T-helper 1 cell (primary cell): ENCODE measurements around the gene CARNS1.
A peak's percentile ranks its signal among the peaks of the same experiment; 100 is the strongest.

ENCODE experiments used
- DNase-seq, 5 donors: peaks; one replicate each; pipeline ENCODE4 v3.0.0-alpha.2; 2012 to 2020

The CARNS1 gene

DNA sequence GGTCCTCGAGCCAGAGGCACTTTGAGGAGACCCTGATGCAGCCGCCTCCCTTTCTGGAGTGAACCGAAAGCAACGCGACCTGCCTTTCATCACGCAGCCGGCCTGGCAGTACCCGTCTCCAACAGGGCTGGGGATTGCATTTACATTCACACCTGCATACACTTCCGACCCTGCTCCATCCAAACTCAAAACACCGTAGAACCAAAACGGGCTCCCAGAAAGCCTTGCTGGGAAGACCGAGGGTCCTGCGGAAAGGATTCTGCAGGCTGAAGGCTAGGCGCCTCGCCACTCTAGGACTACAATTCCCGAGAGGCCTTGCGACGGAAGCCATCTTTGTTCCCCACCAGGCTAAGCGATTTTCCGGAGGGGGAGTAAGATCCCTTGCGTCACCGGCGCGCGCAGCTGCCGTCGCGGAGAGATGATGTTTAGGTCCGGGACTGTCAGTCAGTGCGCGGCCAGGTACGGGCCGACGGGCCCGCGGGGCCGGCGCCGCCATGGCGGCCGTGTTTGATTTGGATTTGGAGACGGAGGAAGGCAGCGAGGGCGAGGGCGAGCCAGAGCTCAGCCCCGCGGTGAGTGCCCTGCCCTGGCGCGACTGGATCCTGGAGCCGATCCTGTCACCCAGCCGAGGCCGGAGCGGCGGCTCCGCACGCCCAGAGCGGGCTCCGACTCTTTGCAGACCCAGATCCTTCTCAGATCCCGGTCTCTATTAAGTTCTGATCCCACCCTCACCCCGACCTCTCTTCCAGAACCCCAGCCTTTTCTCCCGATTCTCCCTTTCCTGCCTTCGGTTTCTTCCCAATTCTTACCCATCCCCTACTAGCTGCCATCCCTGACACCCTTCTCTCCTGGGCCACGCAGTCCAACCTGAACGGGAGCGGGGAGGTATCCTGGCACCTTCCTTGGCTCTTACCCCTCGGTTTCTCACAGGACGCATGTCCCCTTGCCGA is 12.8 kb downstream of the CARNS1 start, which contains the start of gene RPS6KB2:
Gene RPS6KB2 (plus strand): TSS at position 443 of the 950 bp plus-strand sequence. CDS start 52 bp downstream, at position 495.
- peak; percentile 96 to 99 (median 97) for DNase-seq

DNA sequence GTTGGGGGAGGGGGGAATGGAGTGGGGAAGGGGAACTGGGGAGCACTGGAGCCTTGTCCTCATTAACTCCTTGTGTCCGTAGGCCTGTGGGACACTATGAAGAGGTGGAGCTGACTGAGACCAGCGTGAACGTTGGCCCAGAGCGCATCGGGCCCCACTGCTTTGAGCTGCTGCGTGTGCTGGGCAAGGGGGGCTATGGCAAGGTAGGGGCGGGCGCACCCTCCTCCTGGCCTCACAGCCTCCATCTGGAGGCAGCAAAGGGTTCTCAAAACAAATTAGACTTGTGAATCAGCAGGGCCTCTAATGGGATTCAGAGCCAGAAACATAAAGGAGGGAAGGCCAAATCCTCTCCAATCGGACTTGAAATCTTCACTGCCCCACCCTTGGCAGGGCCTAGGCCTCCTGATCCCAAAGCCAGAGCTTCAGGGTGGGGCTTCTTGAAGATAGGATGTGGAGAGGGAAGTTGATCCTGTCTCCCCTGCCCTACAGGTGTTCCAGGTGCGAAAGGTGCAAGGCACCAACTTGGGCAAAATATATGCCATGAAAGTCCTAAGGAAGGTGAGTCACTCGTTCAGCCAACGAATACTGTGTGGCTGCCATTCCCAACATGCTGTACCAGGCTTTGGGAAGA is 13.7 kb downstream of the CARNS1 start:
- DNase-seq, result no peak

DNA sequence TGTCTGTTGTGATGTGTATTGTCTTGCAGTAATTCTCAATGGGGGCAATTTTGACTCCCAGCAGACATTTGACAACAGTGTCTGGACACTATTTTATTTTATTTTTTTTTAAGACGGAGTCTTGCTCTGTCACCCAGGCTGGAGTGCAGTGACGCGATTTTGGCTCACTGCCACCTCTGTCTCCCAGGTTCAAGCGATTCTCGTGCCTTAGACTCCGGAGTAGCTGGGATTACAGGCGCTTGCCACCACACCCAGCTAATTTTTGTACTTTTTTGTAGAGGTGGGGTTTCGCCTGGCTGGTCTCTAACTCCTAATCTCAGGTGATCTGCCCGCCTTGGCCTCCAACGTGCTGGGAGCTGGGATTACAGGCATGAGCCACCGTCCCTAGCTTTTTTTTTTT is 14.2 kb downstream of the CARNS1 start:
- DNase-seq, result no peak

DNA sequence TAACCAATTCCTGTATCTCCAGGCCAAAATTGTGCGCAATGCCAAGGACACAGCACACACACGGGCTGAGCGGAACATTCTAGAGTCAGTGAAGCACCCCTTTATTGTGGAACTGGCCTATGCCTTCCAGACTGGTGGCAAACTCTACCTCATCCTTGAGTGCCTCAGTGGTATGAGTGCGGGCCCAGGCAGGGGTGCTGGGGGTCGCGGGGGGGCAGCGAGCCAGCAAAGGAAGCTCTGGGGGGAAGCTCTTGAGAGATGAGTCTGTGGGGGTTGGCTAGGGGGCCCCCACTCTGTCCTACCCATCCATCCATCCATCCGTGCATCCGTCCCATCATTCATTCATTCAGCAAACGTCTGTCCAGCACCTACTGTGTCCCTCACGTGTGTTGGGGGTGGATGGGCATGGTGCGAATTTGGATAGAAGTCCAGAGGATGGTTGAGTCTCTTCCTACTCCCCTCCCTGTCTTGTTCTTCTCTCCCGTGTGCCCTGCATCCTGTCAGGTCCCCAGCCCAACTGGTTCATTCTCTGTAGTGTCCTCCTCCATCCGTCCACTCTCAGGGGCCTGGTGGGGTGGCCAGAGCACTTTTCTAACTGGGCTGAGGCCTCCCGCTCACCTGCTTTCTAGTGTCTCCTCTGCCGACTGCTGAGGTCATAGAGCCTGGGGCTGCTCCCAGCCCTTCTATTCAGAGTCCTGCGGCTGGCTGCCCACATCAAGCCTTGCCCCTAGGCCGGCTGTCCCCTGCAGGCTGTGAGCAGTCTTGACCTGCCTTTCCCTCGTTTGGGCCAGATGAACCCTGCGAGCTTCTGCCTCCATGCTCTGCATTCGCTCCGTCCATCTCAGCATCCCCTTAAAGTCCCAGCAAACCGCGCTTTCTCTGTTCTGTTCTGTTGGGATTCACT is 16.1 kb downstream of the CARNS1 start:
- no peak for DNase-seq

DNA sequence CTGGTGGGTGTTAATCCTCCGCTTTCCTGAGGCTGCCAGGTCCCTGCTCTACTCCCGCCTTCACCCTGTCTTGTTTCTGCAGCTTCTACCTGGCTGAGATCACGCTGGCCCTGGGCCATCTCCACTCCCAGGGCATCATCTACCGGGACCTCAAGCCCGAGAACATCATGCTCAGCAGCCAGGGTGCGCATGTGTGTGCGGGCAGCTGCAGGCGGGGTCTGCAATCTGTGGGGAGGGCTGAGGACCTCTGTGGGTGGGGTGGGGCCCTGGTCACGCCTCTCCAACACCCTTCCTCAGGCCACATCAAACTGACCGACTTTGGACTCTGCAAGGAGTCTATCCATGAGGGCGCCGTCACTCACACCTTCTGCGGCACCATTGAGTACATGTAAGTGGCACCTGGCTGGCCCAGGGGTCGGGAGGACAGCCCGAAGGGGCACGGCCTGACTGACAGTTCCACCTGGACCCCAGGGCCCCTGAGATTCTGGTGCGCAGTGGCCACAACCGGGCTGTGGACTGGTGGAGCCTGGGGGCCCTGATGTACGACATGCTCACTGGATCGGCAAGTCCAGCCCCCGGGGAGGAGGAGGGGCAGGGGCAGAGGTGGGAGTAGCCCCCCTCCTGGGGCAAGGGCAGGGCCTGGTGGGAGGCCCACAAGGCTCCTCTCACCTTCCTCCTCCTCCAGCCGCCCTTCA is 17.3 kb downstream of the CARNS1 start:
- DNase-seq, result no peak

- DNase-seq, result no peak
Observed at GRCh38 chr11:67433536-67434394, 18.3 kb downstream of the CARNS1 start.

GRCh38 chr11:67434395-67434881 is 19.0 kb downstream of the CARNS1 start:
- no peak for DNase-seq

- DNase-seq, result no peak
Observed at GRCh38 chr11:67435031-67435726, 19.7 kb downstream of the CARNS1 start.

GRCh38 chr11:67435727-67436458 is 20.4 kb downstream of the CARNS1 start:
- DNase-seq, result no peak

GRCh38 chr11:67436459-67437081 is 21.1 kb downstream of the CARNS1 start:
- peak in 3 of 5 donors; percentile 47 to 84 (median 50) for DNase-seq

- DNase-seq, result peak; percentile 62 to 84 (median 71)
Observed at GRCh38 chr11:67437082-67437808, 21.8 kb downstream of the CARNS1 start, which contains the start of gene PTPRCAP. PTPRCAP (minus strand) TSS chr11:67437682; CDS start chr11:67437619, 63 bp downstream.

- DNase-seq, result no peak
Observed at GRCh38 chr11:67437809-67438157, 22.3 kb downstream of the CARNS1 start.

DNA sequence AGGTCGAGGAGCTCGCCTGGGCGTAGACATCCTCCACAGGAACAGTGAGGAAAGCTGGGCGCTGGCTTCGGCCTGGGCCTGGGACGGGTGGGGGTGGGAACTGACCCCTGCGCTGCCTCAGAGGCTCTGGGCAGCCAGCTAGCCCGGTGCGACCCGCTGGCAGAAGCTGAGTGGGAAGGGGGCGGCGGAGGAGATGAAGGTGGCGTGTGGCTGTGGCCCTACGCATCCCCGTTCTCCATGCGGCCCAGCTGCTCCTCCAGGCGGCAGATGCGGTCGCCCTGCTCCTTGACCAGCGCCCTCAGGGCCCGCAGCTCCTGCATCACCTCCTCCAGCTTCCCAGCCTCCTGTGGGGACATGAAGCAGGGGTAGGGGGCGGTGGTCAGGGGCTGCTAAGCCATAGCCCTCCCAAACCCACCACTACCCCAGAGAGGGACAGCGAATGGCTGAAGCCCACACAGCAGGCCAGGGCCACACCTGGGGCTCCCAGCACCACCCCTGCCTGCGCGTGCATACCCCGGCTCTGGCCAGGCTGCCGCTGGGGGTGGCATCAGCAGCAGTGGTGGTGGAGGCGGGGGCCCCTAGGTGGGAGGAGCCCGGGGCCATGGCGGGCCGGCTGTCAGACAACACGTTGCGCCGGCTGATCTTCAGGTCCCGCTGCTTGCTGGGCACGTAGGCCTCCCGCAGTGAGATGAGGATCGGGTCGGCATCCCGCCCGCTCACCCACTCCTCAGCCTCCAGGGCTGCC is 22.9 kb downstream of the CARNS1 start:
- peak; percentile 63 to 85 (median 75) for DNase-seq

DNA sequence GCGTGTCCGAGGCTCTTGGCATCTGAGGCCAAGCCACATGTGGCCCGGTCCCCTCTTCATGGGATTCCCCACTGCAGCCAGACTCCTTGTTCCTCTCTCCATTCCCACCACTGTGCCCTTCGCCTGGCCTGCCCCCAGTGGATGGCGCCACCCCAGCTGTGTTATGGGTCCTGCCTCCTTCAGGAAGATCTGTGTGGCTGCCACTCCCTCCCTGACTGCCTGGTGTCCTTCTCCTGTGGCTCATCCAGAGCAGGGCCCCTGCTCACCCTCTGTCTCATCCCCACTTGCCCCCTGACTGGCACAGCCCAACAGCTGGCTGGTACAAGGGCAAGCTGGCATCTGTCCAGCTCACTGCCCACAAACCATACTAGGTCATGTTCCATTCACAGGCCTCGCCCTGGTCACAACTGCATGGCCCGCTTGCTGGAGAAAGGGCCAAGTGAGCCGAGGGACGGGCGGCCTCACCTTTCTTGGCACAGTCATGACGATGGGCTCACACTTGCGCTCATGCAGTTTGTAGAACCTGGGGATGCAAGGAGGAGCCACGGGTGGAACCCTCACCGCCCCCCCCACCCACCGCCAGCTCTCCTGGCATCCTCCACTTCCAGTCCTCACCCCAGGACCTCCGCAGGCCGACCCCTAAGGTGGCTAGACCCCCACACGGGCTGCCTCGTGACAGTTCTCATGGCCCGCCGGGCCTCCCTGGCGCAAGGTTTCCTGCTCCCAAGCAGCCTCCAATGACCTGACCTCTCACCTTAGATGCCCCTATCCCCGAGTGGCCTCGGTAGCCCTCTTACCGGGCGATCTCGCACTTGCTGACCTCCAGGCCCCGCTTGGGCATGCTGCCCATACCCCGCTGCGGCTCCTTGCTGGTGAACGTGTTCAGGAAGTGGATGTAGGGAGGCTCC is 24.1 kb downstream of the CARNS1 start:
- no peak for DNase-seq

GRCh38 chr11:67440229-67441097 is 25.0 kb downstream of the CARNS1 start:
- no peak for DNase-seq
